ENCODE measurements around the gene SIX3.

SIX3 gene

DNA sequence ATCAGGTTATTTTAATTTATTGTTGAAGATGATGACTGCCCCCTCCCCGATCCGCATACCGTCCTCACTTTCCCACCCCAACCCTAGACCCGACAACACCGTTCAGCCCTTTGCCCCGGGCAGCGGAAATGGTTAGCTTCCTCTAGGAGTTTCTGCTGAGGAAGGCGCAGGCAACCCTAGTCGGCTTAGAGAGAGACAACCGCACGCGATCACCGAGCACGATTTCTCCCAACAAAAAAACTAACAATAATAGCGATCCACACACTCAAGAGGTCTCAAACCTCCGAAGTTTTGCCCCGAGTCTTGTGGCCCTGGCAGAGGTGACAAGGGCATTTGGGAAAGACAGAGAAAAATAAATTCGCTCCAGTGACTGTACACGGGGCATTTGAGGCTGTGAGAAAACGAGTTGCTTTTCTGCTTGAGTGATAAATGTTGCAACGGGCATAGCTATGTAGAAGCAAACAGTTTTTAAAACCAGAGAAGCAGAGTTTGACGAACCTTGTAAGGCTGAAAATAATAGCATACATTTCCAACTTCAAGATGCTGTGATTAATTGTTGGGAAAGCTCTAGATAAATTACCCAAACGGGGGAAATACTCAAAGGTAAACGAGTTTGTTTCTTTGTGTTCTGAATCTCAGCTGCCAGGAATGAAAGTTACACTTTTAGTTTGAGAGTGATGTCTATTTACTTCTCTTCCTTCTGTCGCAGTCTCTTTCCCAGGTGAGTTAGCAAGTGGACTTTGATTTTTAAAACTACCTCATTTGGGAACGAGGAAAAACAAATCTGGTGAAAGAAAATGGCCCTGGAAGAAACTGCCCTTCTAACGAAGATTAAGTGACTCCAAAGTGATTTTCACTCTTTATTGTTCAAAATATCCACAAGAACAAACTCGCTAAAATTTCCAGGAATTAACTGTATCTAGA is 11.0 kb upstream of the SIX3 start:
- FAIRE-seq = no peak
- DNase-seq (ENCODE audit: insufficient read length, low spot score) = no peak

DNA sequence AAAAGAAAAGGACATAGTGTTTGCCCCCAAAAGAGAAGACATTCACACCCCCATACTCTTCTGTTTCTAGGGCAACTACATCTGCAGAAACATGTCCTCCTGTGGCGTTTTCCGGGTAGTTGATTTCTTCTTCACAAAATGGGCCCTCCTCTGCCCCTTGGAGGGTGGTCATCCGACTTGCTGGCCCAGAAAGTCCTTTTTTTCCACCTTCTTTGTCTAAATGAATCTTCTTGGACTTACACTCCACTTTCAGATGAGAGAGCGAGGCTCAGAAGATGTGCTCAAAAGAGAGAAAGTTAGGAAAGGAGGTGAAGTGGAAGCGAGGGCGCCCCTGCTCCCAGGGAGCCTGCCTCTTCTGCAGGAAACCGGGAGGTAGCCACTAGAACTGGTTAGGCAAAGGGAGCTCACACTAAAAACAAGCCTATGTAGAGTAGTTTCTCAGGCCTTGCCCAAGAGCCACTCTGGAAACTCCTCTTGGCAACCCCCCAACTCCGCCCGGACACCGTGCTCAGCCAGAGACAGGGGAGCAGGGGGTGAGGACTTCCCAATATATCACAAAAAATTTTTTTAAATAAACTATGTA is 10.2 kb upstream of the SIX3 start:
- FAIRE-seq (no peak), DNase-seq (ENCODE audit: insufficient read length, low spot score) (no peak)

DNA sequence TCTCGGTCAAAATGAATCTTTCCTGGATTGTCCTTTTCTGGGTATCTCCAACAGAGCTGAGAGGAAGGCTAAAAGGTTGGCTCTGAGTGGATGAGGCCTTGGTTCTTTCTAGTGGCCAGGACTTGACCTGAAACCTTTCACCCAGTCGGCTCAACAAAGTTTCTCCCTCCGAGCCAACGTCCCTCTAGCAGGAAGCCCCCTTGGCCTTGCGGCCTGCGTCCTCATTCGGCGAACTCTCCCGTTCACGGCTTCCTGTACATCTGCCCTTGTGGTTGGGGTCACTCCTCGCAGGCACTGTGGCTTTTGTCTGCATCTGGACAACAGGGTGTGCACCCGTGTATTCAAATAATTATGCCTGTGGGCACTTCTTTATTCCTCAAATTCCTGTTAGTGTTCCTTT is 9.4 kb upstream of the SIX3 start:
- DNase-seq (ENCODE audit: insufficient read length, low spot score) (no peak), FAIRE-seq (no peak)

- FAIRE-seq (no peak), DNase-seq (ENCODE audit: insufficient read length, low spot score) (no peak)
Observed at GRCh38 chr2:44932564-44933392, 8.7 kb upstream of the SIX3 start.

DNA sequence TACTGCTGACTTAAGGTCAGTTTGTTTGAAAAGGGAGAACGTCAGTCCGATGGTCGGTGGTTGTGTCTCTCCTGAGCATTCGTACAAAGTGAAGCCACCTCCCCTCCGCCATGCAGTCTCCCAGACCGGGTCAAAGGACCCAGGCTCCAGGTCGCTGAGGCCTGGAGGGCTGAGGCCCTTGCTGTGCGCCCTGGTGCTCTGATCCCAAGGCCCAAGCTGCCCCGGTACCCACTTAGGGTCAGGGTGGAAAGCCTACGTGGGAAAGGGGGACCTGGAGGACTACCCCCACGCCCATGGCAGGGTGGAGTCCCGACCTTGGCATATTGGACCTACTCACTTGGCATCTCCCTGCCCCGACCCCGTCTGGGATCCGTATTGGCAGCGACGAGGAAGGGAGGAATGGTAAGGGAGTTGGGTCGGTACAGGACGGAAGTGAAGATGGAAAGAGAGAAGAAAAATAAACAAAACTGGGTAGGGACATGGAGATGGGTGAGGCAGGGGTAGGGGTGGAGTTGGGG is 8.0 kb upstream of the SIX3 start:
- FAIRE-seq (no peak), DNase-seq (ENCODE audit: insufficient read length, low spot score) (no peak)

DNA sequence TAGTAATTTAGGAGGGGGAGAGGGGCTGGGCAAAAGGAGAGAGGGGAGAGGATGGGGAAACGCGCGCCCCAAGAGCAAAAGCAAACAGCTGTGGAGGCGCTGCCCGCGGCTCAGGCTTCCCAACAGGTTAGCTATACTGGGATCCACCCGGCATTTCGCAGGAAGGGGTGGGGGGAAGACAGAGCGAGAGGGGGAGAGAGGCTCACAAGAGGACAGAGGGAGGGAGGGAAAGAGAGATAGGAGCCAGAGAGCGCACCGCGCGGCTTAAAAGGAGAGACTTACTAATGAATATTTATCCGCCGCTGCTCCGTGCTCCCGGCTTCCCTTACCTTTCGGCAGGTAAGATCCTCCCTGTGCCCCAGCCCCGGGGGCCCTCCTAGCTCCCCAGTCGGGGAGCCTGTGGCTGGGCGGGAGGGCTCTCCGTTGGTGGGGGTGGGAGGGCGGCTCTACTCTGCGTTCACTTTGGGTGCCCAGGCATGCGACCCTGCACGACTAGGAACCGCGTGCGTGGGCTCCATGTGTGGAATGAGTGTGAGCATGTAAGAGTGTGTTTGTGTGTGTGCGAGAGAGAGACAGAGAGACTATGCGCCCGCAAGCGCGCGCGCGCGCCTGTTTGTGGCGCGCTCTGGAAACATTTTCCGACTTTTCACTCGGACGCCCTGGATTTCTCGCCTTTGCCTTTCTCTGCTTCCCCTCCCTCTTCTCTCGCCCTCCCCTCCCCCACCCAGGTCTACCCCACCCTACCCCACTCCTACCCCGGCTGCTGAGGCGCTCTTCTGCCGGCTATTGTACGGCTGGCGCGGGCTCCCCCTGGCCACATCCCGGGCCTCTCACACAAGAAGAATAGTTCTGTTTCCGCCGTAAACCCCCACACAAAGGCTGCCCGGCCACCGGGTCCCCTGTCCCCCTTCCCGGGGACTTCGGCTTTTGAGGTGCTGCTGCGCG is 7.2 kb upstream of the SIX3 start:
- DNase-seq (ENCODE audit: insufficient read length, low spot score) (no peak), FAIRE-seq (no peak)

GRCh38 chr2:44934983-44935728 is 6.3 kb upstream of the SIX3 start:
- DNase-seq (ENCODE audit: insufficient read length, low spot score) (no peak), FAIRE-seq (no peak)

- no peak for FAIRE-seq
- DNase-seq (ENCODE audit: insufficient read length, low spot score) = no peak
Observed at GRCh38 chr2:44935729-44936098, 5.8 kb upstream of the SIX3 start.

DNA sequence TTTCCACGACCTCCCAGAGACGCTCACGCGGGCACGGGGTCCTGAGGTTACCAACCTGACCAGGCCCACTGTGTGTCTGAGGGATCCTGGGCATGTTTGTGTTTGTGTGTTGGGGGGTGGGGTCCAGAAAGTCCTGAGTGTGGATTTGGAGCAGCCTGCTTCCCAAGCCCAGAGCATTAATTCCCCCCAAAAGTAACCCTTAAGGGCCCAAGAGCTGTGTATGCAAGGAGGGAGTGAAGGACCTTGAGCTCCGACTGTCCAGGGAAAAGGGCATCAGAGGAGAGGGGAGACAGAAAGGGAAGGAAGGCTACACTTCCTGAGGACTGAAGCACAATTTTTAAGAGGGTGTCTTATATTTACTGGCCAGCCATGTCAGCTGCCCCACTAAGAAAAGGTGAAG is 5.2 kb upstream of the SIX3 start:
- FAIRE-seq (no peak), DNase-seq (ENCODE audit: insufficient read length, low spot score) (no peak)

- DNase-seq (ENCODE audit: insufficient read length, low spot score) = no peak
Observed at GRCh38 chr2:44936715-44937687, 4.5 kb upstream of the SIX3 start.

DNA sequence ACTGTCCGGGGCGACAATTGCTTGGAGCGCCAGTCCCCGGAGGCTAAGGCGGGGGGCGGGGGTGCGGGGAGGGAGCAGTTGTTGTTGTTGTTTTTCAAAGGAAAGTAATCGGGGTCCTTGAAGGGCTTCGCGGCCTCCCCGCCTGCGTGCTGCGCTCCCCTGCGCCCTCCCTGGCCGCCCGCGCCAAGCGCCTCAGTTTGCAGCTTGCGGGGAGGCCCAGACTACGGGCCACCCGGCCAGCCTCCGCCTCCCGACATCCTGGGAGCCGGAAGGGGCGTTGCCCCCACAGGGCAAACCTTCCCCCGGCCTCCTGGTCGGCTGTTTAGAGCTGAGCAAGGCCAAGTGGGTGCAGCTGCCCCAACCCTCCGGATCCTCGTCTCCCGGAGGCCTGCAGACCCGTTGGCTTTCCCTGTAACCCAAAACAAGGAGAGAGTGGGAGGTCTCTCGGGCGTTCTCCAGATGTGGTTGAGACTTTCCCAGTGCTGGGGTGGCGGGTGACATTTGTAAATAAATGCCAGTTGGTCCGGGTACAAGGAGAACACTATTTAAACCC is 3.7 kb upstream of the SIX3 start:
- FAIRE-seq = no peak
- DNase-seq (ENCODE audit: insufficient read length, low spot score) = no peak

More at GRCh38 chr2:44936715-44937687, 4.5 kb upstream of the SIX3 start:
- no peak for FAIRE-seq

- DNase-seq (ENCODE audit: insufficient read length, low spot score) = no peak
- FAIRE-seq = no peak
Observed at GRCh38 chr2:44938287-44939105, 3.0 kb upstream of the SIX3 start.

GRCh38 chr2:44939106-44940048 is 2.1 kb upstream of the SIX3 start:
- FAIRE-seq (no peak), DNase-seq (ENCODE audit: insufficient read length, low spot score) (no peak)

GRCh38 chr2:44940049-44940494 is 1.4 kb upstream of the SIX3 start:
- no peak for FAIRE-seq
- DNase-seq (ENCODE audit: insufficient read length, low spot score) = no peak

DNA sequence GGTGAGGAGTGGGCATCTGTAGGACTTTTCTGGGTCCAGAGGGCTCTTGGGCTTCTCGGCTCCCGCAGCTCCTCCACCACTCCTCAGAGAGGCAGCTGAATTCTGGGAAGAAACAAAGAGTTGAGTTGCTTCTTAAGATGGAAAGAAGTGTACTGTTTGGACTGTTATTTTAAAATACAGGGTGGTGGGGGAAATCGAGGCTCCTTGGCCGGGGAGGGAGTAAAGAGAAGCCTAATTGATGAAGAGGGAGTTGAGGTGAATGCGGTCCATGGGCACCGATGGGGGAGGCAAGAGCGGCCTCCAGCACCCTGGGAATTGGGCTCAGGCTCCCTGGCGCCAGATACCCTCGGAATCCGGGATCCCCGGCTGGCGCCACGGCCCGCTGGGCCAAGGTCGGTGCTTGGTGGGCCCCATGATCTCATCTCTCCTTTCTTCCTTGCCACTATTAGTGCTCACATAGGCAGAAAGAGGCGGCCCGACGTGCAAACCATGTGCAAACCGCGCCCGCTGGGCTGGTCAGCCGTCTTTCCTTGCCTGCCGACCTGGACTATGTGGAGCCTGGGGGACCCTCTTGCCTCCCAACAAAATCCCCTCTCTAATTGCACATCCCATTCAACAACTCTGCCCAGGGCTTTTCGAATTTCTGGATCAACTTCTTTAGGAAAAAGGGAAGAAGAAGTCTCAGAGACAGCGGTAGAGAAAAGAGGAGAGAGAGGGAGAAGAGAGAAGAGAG is 604 bp upstream of the SIX3 start:
- FAIRE-seq (no peak), DNase-seq (ENCODE audit: insufficient read length, low spot score) (no peak)
